Lung (tissue), 12 donors: ENCODE results near the gene SMOC1. TPM values are rescaled to one million over a fixed set of nuclear protein-coding genes. Genes with fewer than 3 reads are reported as not detected.

ENCODE experiments used
- ATAC-seq: fragments of 200-7000 bp; cut with Tn5 transposase; one replicate; pipeline ENCODE4 v1.9.1; 2020; ENCODE audit warnings: moderate number of reproducible peaks; ENCODE audit not compliant: insufficient read depth, low FRiP score
- DNase-seq, 3 donors: peaks; one replicate each; pipeline ENCODE4 v3.0.0-alpha.2; 2013 to 2017
- H3K27ac ChIP-seq, 2 donors: one replicate each; pipeline ENCODE4 v1.5.1; 2013; ENCODE audit warnings: mild to moderate bottlenecking in 2 of 2, moderate library complexity in 2 of 2, control low read depth in 1 of 2, inconsistent platforms in 1 of 2, low read depth in 1 of 2, low read length in 1 of 2
- H3K27me3 ChIP-seq, 3 donors: one replicate each; pipeline ENCODE4 v1.5.1; 2013; ENCODE audit warnings: low read length in 2 of 3; ENCODE audit not compliant: control insufficient read depth in 3 of 3, insufficient read depth in 3 of 3
- H3K36me3 ChIP-seq, 4 donors: one replicate each; pipeline ENCODE4 v1.5.1; 2013; ENCODE audit warnings: low read length in 4 of 4, mild to moderate bottlenecking in 1 of 4, moderate library complexity in 1 of 4; ENCODE audit not compliant: control insufficient read depth in 4 of 4, insufficient read depth in 4 of 4
- H3K4me1 ChIP-seq, 5 donors: one replicate each; pipeline ENCODE4 v1.5.1; 2013; ENCODE audit warnings: low read length in 5 of 5, mild to moderate bottlenecking in 2 of 5, moderate library complexity in 1 of 5; ENCODE audit not compliant: control insufficient read depth in 5 of 5, insufficient read depth in 5 of 5
- H3K4me3 ChIP-seq: one replicate; pipeline ENCODE4 v1.5.1; 2013; ENCODE audit warnings: mild to moderate bottlenecking, control low read depth, moderate library complexity
- H3K9ac ChIP-seq, 2 donors: one replicate each; pipeline ENCODE4 v1.5.1; 2013; ENCODE audit warnings: low read length in 2 of 2, control low read depth in 1 of 2; ENCODE audit not compliant: insufficient read depth in 1 of 2
- H3K9me3 ChIP-seq, 4 donors: one replicate each; pipeline ENCODE4 v1.5.1; 2013; ENCODE audit warnings: low read length in 3 of 4, mild to moderate bottlenecking in 1 of 4, moderate library complexity in 1 of 4; ENCODE audit not compliant: control insufficient read depth in 4 of 4, insufficient read depth in 3 of 4
- CTCF ChIP-seq: IDR thresholded peaks from 2 replicates; pipeline ENCODE4 v1.5.1; 2012; ENCODE audit warnings: mild to moderate bottlenecking; ENCODE audit errors: control extremely low read depth, extremely low read depth
- WGBS, 2 donors: extraction: QIAGEN DNeasy Blood & Tissue Kit; methylation state at CpG; one replicate each; pipeline ENCODE4 v1.1.7; 2013; 5-methylcytosine and 5-hydroxymethylcytosine counted together
- polyA plus RNA-seq, 2 donors: library from polyadenylated mRNA; stranded (reverse); fragments of 200-250 nt; gene quantifications; one replicate each; pipeline ENCODE4 v1.2.1, GENCODE V29; 2013
- total RNA-seq, 2 donors: library from RNA; depleted of rRNA in 1 of 2; stranded (reverse); fragments of >200 nt in 1 of 2; gene quantifications; one replicate each; pipeline ENCODE4 v1.2.1, GENCODE V29; 2014 to 2021
- donor health status: control.
- donor health status: control.
- donor health status: Bipolar disorder and iron deficiency.
- donor health status: healthy.
- donor health status: DM: yes; HTN: yes; CAD: no.

SMOC1 gene
- total and polyA plus RNA-seq, 4 donors = 0.52 to 1.9 (median 1.1) TPM

GRCh38 chr14:70014406-70015095, 135.3 kb downstream of the SMOC1 start:
- ATAC-seq = no peak
- Histone ChIP-seq H3K27ac (no peak overlapping the region), H3K9ac (no peak overlapping the region), H3K36me3 (no peaks in the 10 kb centered on the region), H3K27me3 (peaks cover 0 to 5% (median 2%) of the 10 kb centered on the region in 3 donors), H3K4me1 (no peaks in the 10 kb centered on the region), H3K9me3 (no peaks in the 10 kb centered on the region), H3K4me3 (no peak overlapping the region)
- TF ChIP-seq CTCF = no peak
- DNase-seq = no peak
- 81 to 84% methylated on average over 7 of the region's 7 CpGs for WGBS, 2 donors

GRCh38 chr14:70018230-70018629, 139.0 kb downstream of the SMOC1 start:
- no peak for TF ChIP-seq CTCF
- peaks cover 0 to 5% (median 0%) of the 10 kb centered on the region in 3 donors for H3K27me3 ChIP-seq

GRCh38 chr14:70018713-70019211, 139.5 kb downstream of the SMOC1 start:
- no peaks in the 10 kb centered on the region for H3K36me3 ChIP-seq
- peak; percentile 48 for ATAC-seq
- DNase-seq = peak in 2 of 3 donors; percentile 13 to 26
- peaks cover 0 to 3% (median 0%) of the 10 kb centered on the region in 3 donors for H3K27me3 ChIP-seq
- no peak overlapping the region for H3K4me3 ChIP-seq
- WGBS, 2 donors = 20 to 37% methylated on average over 9 of the region's 9 CpGs
- no peak overlapping the region for H3K9ac ChIP-seq
- no peak for TF ChIP-seq CTCF
- no peak overlapping the region for H3K27ac ChIP-seq
- H3K9me3 ChIP-seq = no peaks in the 10 kb centered on the region
- H3K4me1 ChIP-seq = peaks cover 0 to 3% (median 0%) of the 10 kb centered on the region in 5 donors

More at GRCh38 chr14:70018230-70018629, 139.0 kb downstream of the SMOC1 start:
- Histone ChIP-seq H3K4me3 (no peak overlapping the region), H3K9me3 (no peaks in the 10 kb centered on the region), H3K27ac (no peak overlapping the region), H3K4me1 (peaks cover 0 to 3% (median 0%) of the 10 kb centered on the region in 5 donors), H3K9ac (no peak overlapping the region), H3K36me3 (no peaks in the 10 kb centered on the region)
- no peak for DNase-seq
- no peak for ATAC-seq
- WGBS, 2 donors = 63 to 89% methylated on average over 2 of the region's 2 CpGs
